ENCODE results near the gene MOB3A. TPM values are rescaled to one million over a fixed set of nuclear protein-coding genes. Genes with fewer than 3 reads are reported as not detected.

Gene MOB3A
- total RNA-seq, 1 experiment from 2014 or later, result 11.7 TPM

DNA sequence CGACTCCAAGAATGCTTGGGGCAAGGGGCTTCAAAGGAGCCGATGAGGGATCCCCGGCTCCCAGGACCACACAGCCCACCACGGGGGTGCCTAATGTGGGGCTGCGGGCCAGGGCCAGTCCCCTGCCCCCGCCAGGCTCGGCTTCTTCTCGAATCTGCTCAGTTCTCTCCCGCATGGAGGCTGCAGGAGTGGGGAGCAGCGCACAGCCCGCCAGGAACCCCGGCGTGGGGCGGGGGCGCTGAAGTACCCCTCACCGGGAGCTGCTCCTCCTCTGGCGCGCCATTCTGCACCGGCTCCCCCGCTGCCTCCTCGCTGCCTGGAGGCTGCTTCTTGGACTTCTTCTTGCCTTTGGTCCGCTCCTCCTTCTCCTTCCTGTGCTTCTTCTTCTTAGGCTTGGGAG lies 15.3 kb upstream of the MOB3A start:
- Mint-ChIP-seq H3K9me3 (ENCODE audit: unreplicated experiment) (peaks cover 7% of the 10 kb centered on the region), H3K27me3 (ENCODE audit: insufficient read depth, unreplicated experiment) (no peaks in the 10 kb centered on the region), H3K27ac (ENCODE audit: unreplicated experiment) (no peak overlapping the region), H3K36me3 (ENCODE audit: insufficient read depth, unreplicated experiment) (peaks cover 92% of the 10 kb centered on the region), H3K4me3 (ENCODE audit: unreplicated experiment) (no peak overlapping the region), H3K4me1 (ENCODE audit: low read depth, unreplicated experiment) (no peaks in the 10 kb centered on the region)
- no peaks in the 10 kb centered on the region for H3K9me3 ChIP-seq
- no peaks in the 10 kb centered on the region for H3K4me1 ChIP-seq
- intact Hi-C loops (cut with micrococcal nuclease; ENCODE audit: unreplicated experiment), result no loop called here
- no peaks in the 10 kb centered on the region for H3K27me3 ChIP-seq (replicated peaks; ENCODE audit: control insufficient read depth, insufficient read depth, low read length)
- BruUV-seq (replicated peaks), result no TSS peak
- H3K4me3 ChIP-seq (ENCODE audit: low read depth, low read length), result no peak overlapping the region
- peaks cover 7% of the 10 kb centered on the region for H3K36me3 ChIP-seq (ENCODE audit: control insufficient read depth, insufficient read depth, low read length)
- DNase-seq, result no peak
- TF ChIP-seq, protein P1, sequence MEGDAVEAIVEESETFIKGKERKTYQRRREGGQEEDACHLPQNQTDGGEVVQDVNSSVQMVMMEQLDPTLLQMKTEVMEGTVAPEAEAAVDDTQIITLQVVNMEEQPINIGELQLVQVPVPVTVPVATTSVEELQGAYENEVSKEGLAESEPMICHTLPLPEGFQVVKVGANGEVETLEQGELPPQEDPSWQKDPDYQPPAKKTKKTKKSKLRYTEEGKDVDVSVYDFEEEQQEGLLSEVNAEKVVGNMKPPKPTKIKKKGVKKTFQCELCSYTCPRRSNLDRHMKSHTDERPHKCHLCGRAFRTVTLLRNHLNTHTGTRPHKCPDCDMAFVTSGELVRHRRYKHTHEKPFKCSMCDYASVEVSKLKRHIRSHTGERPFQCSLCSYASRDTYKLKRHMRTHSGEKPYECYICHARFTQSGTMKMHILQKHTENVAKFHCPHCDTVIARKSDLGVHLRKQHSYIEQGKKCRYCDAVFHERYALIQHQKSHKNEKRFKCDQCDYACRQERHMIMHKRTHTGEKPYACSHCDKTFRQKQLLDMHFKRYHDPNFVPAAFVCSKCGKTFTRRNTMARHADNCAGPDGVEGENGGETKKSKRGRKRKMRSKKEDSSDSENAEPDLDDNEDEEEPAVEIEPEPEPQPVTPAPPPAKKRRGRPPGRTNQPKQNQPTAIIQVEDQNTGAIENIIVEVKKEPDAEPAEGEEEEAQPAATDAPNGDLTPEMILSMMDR (IDR thresholded peaks at IDR 0.05; ENCODE audit: insufficient read depth in 1 of 2, low read depth in 1 of 2, low read length in 1 of 2, severe bottlenecking in 1 of 2, unreplicated experiment in 1 of 2), result no peak
- POLR2A ChIA-PET, result no interaction called here
- CTCF ChIA-PET, result no interaction called here

DNA sequence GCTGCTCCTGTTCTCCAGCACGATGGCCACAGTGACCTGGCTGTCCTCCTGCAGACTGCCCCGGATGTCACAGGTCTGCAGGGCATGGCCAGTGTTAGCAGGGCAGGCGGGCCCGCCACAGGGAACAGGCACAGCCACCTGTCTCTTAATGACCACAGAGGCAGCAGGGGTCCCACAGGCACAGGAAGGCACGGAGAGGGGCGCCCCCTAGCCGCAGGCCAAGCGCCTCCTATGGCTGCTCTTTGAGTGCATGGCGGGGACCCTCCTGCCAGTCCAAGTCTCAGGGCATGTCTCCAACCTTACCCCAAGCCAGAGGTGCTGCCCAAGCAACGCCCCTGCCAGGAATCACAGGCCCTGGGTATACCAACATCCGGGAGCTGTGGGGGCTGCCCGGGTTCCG lies 14.7 kb upstream of the MOB3A start:
- POLR2A ChIA-PET, result no interaction called here
- Histone ChIP-seq H3K4me3 (ENCODE audit: low read depth, low read length) (no peak overlapping the region), H3K9me3 (no peaks in the 10 kb centered on the region), H3K36me3 (ENCODE audit: control insufficient read depth, insufficient read depth, low read length) (peaks cover 7% of the 10 kb centered on the region), H3K27me3 (replicated peaks; ENCODE audit: control insufficient read depth, insufficient read depth, low read length) (no peaks in the 10 kb centered on the region), H3K4me1 (no peaks in the 10 kb centered on the region)
- Mint-ChIP-seq H3K9me3 (ENCODE audit: unreplicated experiment) (peaks cover 9% of the 10 kb centered on the region), H3K4me3 (ENCODE audit: unreplicated experiment) (no peak overlapping the region), H3K27me3 (ENCODE audit: insufficient read depth, unreplicated experiment) (no peaks in the 10 kb centered on the region), H3K36me3 (ENCODE audit: insufficient read depth, unreplicated experiment) (peaks cover 92% of the 10 kb centered on the region), H3K27ac (ENCODE audit: unreplicated experiment) (no peak overlapping the region), H3K4me1 (ENCODE audit: low read depth, unreplicated experiment) (no peaks in the 10 kb centered on the region)
- CTCF ChIA-PET, result no interaction called here
- no TSS peak for BruUV-seq (replicated peaks)
- DNase-seq, result no peak
- intact Hi-C loops (cut with micrococcal nuclease; ENCODE audit: unreplicated experiment), result no loop called here
- TF ChIP-seq, protein P1 (IDR thresholded peaks at IDR 0.05; ENCODE audit: insufficient read depth in 1 of 2, low read depth in 1 of 2, low read length in 1 of 2, severe bottlenecking in 1 of 2, unreplicated experiment in 1 of 2), result no peak

DNA sequence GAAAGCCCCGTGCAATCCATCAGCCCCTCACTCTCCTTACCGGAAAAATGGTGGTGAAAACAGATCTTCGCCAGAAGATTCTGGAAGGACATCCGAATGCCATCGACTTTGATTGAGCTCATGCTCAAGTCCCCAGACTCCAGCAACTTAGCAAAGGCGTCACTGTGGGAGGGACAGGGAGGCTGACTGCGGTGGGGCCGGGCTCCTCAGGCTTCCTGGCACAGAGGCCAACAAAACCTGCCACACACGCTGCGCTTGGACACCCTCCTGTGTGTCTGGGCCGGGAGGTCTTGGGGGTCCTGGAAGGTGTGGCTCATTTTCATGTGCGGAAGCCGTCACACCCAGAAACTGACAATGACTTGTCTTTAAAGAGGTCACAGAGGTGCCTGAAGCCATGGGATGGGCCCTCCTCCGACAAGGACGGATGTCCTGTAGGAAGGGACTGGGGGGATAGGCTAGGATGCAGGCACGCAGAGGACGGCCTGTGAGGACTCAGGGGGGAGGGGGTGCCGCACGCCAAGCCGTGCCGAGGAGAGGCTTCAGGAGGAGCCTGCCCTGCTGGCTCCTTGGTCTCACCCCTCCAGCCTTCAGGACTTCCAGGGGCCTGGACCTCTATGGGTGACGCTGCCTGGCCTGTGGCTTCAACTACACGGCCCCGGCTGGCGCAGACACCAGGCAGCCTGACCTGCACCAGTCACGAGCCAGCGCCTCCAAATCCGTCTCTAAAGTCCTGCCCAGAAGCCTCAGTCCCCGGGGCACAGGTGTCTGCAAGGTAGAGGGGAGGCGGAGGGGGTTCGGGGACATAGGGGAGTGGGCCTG lies 13.1 kb upstream of the MOB3A start:
- Histone ChIP-seq H3K27me3 (replicated peaks; ENCODE audit: control insufficient read depth, insufficient read depth, low read length) (no peaks in the 10 kb centered on the region), H3K9me3 (no peaks in the 10 kb centered on the region), H3K36me3 (ENCODE audit: control insufficient read depth, insufficient read depth, low read length) (peaks cover 9% of the 10 kb centered on the region), H3K4me3 (ENCODE audit: low read depth, low read length) (no peak overlapping the region), H3K4me1 (no peaks in the 10 kb centered on the region)
- no peak overlapping the region for H3K27ac Mint-ChIP-seq (ENCODE audit: unreplicated experiment)
- no peaks in the 10 kb centered on the region for H3K27me3 Mint-ChIP-seq (ENCODE audit: insufficient read depth, unreplicated experiment)
- H3K9me3 Mint-ChIP-seq (ENCODE audit: unreplicated experiment), result peaks cover 9% of the 10 kb centered on the region
- H3K36me3 Mint-ChIP-seq (ENCODE audit: insufficient read depth, unreplicated experiment), result peaks cover 92% of the 10 kb centered on the region
- DNase-seq, result no peak
- no TSS peak for BruUV-seq (replicated peaks)
- H3K4me1 Mint-ChIP-seq (ENCODE audit: low read depth, unreplicated experiment), result no peaks in the 10 kb centered on the region
- ChIA-PET POLR2A (no interaction called here), CTCF (no interaction called here)
- TF ChIP-seq, protein P1 (IDR thresholded peaks at IDR 0.05; ENCODE audit: insufficient read depth in 1 of 2, low read depth in 1 of 2, low read length in 1 of 2, severe bottlenecking in 1 of 2, unreplicated experiment in 1 of 2), result no peak
- intact Hi-C loops (cut with micrococcal nuclease; ENCODE audit: unreplicated experiment), result no loop called here
- H3K4me3 Mint-ChIP-seq (ENCODE audit: unreplicated experiment), result no peak overlapping the region

Data from Caco-2 (cell line).